ENCODE measurements around the gene MXRA5. TPM values are rescaled to one million over a fixed set of nuclear protein-coding genes. Genes with fewer than 3 reads are reported as not detected.

MXRA5 gene
- 26.8 and 42.5 TPM in 2 replicates for total RNA-seq

GRCh38 chrX:3346501-3347259, at the start of gene MXRA5:
Gene MXRA5, minus strand, starts transcription at chrX:3346652. Its CDS starts 2,819 bp downstream, at chrX:3343833.

All from smooth muscle cell of trachea (primary cell).